H1 (cell line): ENCODE measurements around the gene ING5. TPM values are rescaled to one million over a fixed set of nuclear protein-coding genes. Genes with fewer than 3 reads are reported as not detected.

ENCODE experiments used
- EP300 ChIP-seq, 2 experiments: IDR thresholded peaks; 1 replicate in 1 of 2; 2 replicates in 1 of 2; pipeline ENCODE4 v1.6.1; 2011 to 2012; ENCODE audit warnings: low read depth in 2 of 2, low read length in 2 of 2, mild to moderate bottlenecking in 2 of 2, borderline replicate concordance in 1 of 2, inconsistent platforms in 1 of 2, moderate library complexity in 1 of 2
- SIRT6 ChIP-seq: IDR thresholded peaks from one replicate; pipeline ENCODE4 v1.7.1; 2012; ENCODE audit warnings: low read length, inconsistent platforms
- polyA plus RNA-seq, 7 experiments: library from polyadenylated mRNA; depleted of rRNA in 3 of 7; stranded (reverse) in 5 of 7; unstranded in 2 of 7; fragments of >200 nt in 5 of 7; fragments of 200-250 nt in 2 of 7; gene quantifications; 1 replicate in 5 of 7; 2 replicates in 1 of 7; 4 replicates in 1 of 7; pipeline versions ENCODE4 v1.2.1 to v1.2.3, GENCODE V29; 2011 to 2013; ENCODE audit warnings: missing spikeins in 2 of 7, mixed read lengths in 2 of 7
- total RNA-seq: library from RNA; stranded (reverse); fragmentation: NEBNext Ultra II Directional; extraction: Animal tissue kit (Norgen Biotek cat#: 25700); gene quantifications from 2 replicates; pipeline ENCODE4 v1.2.1, GENCODE V29; 2021

The ING5 gene
- total and polyA plus RNA-seq, 2 of the 8 experiments (the other 6 are each of a cell fraction or from before 2014, with no cell fraction given), result 41.5 to 47.4 TPM

DNA sequence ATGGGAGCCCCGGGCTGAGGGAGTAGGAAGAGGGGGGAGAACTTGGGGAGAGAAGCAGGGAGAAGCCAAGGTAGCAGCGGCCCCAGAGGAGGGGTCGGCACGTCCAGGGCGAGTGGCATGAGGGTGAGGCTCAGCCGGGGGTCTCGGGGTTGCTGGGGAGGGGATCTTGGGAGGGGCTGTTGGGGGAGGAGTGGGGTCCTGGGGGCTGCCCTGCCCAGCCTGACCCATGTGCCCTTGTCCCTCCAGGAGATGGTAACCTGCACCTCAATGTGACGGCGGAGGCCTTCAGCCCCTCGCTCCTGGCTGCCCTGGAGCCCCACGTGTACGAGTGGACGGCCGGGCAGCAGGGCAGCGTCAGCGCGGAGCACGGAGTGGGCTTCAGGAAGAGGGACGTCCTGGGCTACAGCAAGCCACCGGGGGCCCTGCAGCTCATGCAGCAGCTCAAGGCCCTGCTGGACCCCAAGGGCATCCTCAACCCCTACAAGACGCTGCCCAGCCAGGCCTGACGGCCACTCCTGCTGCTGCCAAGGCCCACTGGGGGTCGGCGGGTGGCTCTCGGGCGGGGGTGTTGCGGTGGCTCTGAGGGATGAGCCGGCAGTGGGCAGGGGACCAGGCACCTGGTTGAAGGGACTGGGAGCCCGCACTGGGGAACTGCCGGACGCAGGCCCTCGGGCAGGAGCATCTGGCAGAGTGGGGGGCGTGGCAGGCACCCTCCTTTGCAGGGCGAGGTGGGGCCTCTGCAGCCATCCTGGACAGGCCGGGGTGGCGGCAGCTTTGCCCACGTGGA lies 65.8 kb downstream of the ING5 start (continued):
- TF ChIP-seq EP300 (IDR thresholded peaks at IDR 0.05; ENCODE audit: borderline replicate concordance in 1 of 2, low read depth in 2 of 2, low read length in 2 of 2), result no peak
- TF ChIP-seq SIRT6, result no peak
